GM11168 (cell line): Measurements from ENCODE around the gene OR10A5.
"Not testable (repeated sequence)": the region's sequence is repeated elsewhere in the genome, so short reads cannot be mapped to it uniquely, and the experiment has no call there.

ENCODE experiments used
- in situ Hi-C: fragments of 300-500 bp; cut with MboI; formaldehyde crosslinking; loops from one replicate; pipeline ENCODE4 v1.12.0; 2022; ENCODE audit warnings: low sequenced_read_pairs; ENCODE audit not compliant: unreplicated experiment

OR10A5 gene

GRCh38 chr11:6871278-6871677 is 25.8 kb downstream of the OR10A5 start:
- in situ Hi-C loops = no loop called here

- in situ Hi-C loops = no loop called here
Measured at GRCh38 chr11:6875761-6876160, 30.3 kb downstream of the OR10A5 start.

- in situ Hi-C loops = no loop called here
Measured at GRCh38 chr11:6876325-6876724, 30.8 kb downstream of the OR10A5 start, which contains the start of gene OR10A4. Gene OR10A4 (plus strand): TSS chr11:6876625. CDS start chr11:6876648, 23 bp downstream.

GRCh38 chr11:6876914-6877313 is 31.4 kb downstream of the OR10A5 start:
- in situ Hi-C loops = no loop called here

- in situ Hi-C loops = no loop called here
Measured at GRCh38 chr11:6882751-6883150, 37.3 kb downstream of the OR10A5 start.

- in situ Hi-C loops = not testable (repeated sequence)
Measured at GRCh38 chr11:6887711-6888110, 42.2 kb downstream of the OR10A5 start.

GRCh38 chr11:6888830-6889229 is 43.3 kb downstream of the OR10A5 start:
- in situ Hi-C loops = no loop called here

GRCh38 chr11:6889835-6890234 is 44.4 kb downstream of the OR10A5 start:
- in situ Hi-C loops = no loop called here

- in situ Hi-C loops = no loop called here
Measured at GRCh38 chr11:6892400-6892799, 46.9 kb downstream of the OR10A5 start, which contains the start of gene OR2D2. Gene OR2D2 (minus strand): TSS chr11:6892500. CDS start chr11:6892500, 0 bp downstream.

GRCh38 chr11:6894097-6894496 is 48.6 kb downstream of the OR10A5 start:
- in situ Hi-C loops = no loop called here

GRCh38 chr11:6895010-6895409 is 49.5 kb downstream of the OR10A5 start:
- in situ Hi-C loops = no loop called here
